Measurements from ENCODE around the gene C16orf96. TPM values are rescaled to one million over a fixed set of nuclear protein-coding genes. Genes with fewer than 3 reads are reported as not detected.

The C16orf96 gene
- total RNA-seq, 1 experiment from 2014 or later = 0.10 TPM

DNA sequence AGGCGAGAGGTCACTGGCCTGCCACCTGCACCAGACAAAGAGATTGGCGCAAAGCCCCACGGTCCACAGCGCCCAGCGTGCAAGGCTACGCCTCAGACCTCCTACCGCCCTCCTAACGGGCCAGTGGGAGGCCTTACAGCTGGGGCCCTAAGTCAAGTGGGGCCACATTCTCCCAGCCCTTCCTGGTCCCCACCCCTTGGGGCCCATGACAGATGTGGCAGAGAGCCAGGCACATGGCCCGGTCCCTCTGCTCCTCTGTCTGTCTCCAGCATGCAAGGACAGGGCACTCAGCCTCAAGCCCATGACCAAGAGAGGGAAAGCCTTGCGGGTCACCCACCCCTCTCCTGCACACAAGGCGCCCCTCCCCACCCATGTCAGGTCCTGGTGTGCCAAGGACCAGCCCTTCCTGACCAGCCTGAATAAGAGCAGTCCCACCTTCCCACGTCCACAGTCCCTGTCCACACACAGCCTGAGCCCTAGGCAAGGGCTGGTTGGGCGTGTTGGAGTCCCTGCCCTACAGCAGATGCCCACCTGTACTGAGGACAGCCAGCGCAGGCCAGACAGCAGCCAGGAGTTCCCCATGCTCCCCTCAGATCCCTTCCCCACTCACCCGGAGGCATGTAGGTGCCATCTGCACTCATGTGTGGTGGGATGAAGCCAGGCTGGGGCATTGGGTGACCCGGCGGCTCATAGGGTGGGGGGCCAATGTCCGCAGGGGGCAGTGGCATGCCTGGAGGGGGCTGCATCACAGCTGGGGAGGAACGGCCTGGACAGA is 42.9 kb upstream of the C16orf96 start:
- ChIA-PET CTCF (no interaction called here), POLR2A (no interaction called here), RAD21 (ENCODE audit: low non-redundant PET in 1 of 2, low total read pairs in 2 of 2, uncharacterized antibody in 2 of 2, unreplicated experiment in 2 of 2) (no interaction called here)
- H3K4me3 ChIP-seq (replicated peaks in 1 of 2; ENCODE audit: low read depth in 1 of 2, low read length in 2 of 2) = no peak overlapping the region
- no peak overlapping the region for H3K27ac ChIP-seq (ENCODE audit: low read depth, low read length)
- no peaks in the 10 kb centered on the region for H3K9me3 ChIP-seq (ENCODE audit: control insufficient read depth in 1 of 2, insufficient read depth in 1 of 2, low read depth in 1 of 2, low read length in 2 of 2)
- no peaks in the 10 kb centered on the region for H3K9me2 ChIP-seq (ENCODE audit: insufficient read depth)
- BruUV-seq (replicated peaks) = no TSS peak
- TF ChIP-seq RAD21 (IDR thresholded peaks at IDR 0.05; ENCODE audit: low read depth) (no peak), EGR1 (IDR thresholded peaks at IDR 0.05; ENCODE audit: low read depth) (no peak), CBX3 (IDR thresholded peaks at IDR 0.05; ENCODE audit: low read depth) (no peak), EZH2phosphoT487 (IDR thresholded peaks at IDR 0.05; ENCODE audit: borderline replicate concordance) (no peak), ELF1 (IDR thresholded peaks at IDR 0.05; ENCODE audit: borderline replicate concordance, low read depth) (no peak), FOSL1 (IDR thresholded peaks at IDR 0.05; ENCODE audit: low read depth) (no peak), POLR2A (IDR thresholded peaks at IDR 0.05; ENCODE audit: borderline replicate concordance, extremely low read depth, insufficient read depth, insufficient read length) (no peak), ZFX (IDR thresholded peaks at IDR 0.05) (no peak), TCF7L2 (IDR thresholded peaks at IDR 0.05; ENCODE audit: borderline replicate concordance, extremely low read depth, insufficient read depth, insufficient read length) (no peak), SP1 (IDR thresholded peaks at IDR 0.05; ENCODE audit: low read depth) (no peak), ATF3 (IDR thresholded peaks at IDR 0.05) (no peak), SIN3A (IDR thresholded peaks at IDR 0.05; ENCODE audit: low read depth) (no peak), EZH2 (IDR thresholded peaks at IDR 0.05) (no peak), JUND (IDR thresholded peaks at IDR 0.05) (no peak), MAX (IDR thresholded peaks at IDR 0.05) (no peak), ZNF274 (IDR thresholded peaks at IDR 0.05; ENCODE audit: low read depth, low read length) (no peak), YY1 (IDR thresholded peaks at IDR 0.05; ENCODE audit: extremely low read depth, insufficient replicate concordance, low read depth, low read length) (no peak)
- TF ChIP-seq, protein P1, sequence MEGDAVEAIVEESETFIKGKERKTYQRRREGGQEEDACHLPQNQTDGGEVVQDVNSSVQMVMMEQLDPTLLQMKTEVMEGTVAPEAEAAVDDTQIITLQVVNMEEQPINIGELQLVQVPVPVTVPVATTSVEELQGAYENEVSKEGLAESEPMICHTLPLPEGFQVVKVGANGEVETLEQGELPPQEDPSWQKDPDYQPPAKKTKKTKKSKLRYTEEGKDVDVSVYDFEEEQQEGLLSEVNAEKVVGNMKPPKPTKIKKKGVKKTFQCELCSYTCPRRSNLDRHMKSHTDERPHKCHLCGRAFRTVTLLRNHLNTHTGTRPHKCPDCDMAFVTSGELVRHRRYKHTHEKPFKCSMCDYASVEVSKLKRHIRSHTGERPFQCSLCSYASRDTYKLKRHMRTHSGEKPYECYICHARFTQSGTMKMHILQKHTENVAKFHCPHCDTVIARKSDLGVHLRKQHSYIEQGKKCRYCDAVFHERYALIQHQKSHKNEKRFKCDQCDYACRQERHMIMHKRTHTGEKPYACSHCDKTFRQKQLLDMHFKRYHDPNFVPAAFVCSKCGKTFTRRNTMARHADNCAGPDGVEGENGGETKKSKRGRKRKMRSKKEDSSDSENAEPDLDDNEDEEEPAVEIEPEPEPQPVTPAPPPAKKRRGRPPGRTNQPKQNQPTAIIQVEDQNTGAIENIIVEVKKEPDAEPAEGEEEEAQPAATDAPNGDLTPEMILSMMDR (IDR thresholded peaks at IDR 0.05 in 2 of 3, conservative IDR thresholded peaks at IDR 0.05 in 1 of 3; ENCODE audit: borderline replicate concordance in 1 of 3, insufficient read depth in 1 of 3, low read depth in 2 of 3, low read length in 2 of 3) = no peak
- TF ChIP-seq, protein P2, sequence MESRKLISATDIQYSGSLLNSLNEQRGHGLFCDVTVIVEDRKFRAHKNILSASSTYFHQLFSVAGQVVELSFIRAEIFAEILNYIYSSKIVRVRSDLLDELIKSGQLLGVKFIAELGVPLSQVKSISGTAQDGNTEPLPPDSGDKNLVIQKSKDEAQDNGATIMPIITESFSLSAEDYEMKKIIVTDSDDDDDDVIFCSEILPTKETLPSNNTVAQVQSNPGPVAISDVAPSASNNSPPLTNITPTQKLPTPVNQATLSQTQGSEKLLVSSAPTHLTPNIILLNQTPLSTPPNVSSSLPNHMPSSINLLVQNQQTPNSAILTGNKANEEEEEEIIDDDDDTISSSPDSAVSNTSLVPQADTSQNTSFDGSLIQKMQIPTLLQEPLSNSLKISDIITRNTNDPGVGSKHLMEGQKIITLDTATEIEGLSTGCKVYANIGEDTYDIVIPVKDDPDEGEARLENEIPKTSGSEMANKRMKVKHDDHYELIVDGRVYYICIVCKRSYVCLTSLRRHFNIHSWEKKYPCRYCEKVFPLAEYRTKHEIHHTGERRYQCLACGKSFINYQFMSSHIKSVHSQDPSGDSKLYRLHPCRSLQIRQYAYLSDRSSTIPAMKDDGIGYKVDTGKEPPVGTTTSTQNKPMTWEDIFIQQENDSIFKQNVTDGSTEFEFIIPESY (IDR thresholded peaks at IDR 0.05; ENCODE audit: extremely low read depth, insufficient replicate concordance, low read length) = no peak
- no peaks in the 10 kb centered on the region for H3K4me1 ChIP-seq (ENCODE audit: control insufficient read depth in 1 of 2, insufficient read depth in 2 of 2, low read length in 2 of 2)
- intact Hi-C loops (cut with micrococcal nuclease) = loop anchor here (10.0 kb wide), 1 partner anchor 142 kb away; no protein-coding TSS in a partner anchor
- no peaks in the 10 kb centered on the region for H3K27me3 ChIP-seq (ENCODE audit: insufficient read depth, low read length)
- no peaks in the 10 kb centered on the region for H4K20me1 ChIP-seq (ENCODE audit: insufficient read depth)
- no peak overlapping the region for H2AFZ ChIP-seq (ENCODE audit: low read depth, low read length, poor library complexity, severe bottlenecking)
- ATAC-seq (no peak), DNase-seq (ENCODE audit: low read depth, low spot score) (no peak)
- peaks cover 19 to 25% of the 10 kb centered on the region in 2 experiments for H3K36me3 ChIP-seq (ENCODE audit: control insufficient read depth in 1 of 2, insufficient read depth in 2 of 2, low read length in 2 of 2)
- no peaks in the 10 kb centered on the region for H3K79me2 ChIP-seq (ENCODE audit: insufficient read depth, low read length)
- H3K9ac ChIP-seq (ENCODE audit: low read length) = no peak overlapping the region
- no peak overlapping the region for H3K4me2 ChIP-seq (ENCODE audit: low read length)
